Spinal cord (tissue), 10 donors: ENCODE measurements around the gene ALKBH5. TPM values are rescaled to one million over a fixed set of nuclear protein-coding genes. Genes with fewer than 3 reads are reported as not detected.

Experiments used
- DNase-seq, 6 donors: peaks; one replicate each; pipeline versions ENCODE4 v3.0.0 to v3.0.0-alpha.2; 2013 to 2015; ENCODE audit warnings: low spot score in 6 of 6, low read depth in 4 of 6
- H3K27ac ChIP-seq: one replicate; pipeline ENCODE4 v1.5.1; 2013; ENCODE audit warnings: low read depth, low read length, control low read depth
- H3K27me3 ChIP-seq: one replicate; pipeline ENCODE4 v1.6.1; 2013; ENCODE audit warnings: low read length; ENCODE audit not compliant: control insufficient read depth, insufficient read depth
- H3K36me3 ChIP-seq: one replicate; pipeline ENCODE4 v1.6.1; 2013; ENCODE audit warnings: low read length; ENCODE audit not compliant: control insufficient read depth, insufficient read depth
- H3K4me1 ChIP-seq: one replicate; pipeline ENCODE4 v1.6.1; 2013; ENCODE audit warnings: low read length; ENCODE audit not compliant: control insufficient read depth, insufficient read depth
- H3K4me3 ChIP-seq: one replicate; pipeline ENCODE4 v1.5.1; 2013; ENCODE audit warnings: low read depth, low read length, control low read depth
- H3K9me3 ChIP-seq: one replicate; pipeline ENCODE4 v1.6.1; 2013; ENCODE audit warnings: low read length; ENCODE audit not compliant: control insufficient read depth, insufficient read depth
- WGBS: methylation state at CpG from one replicate; pipeline ENCODE4 v1.1.5; 2013; ENCODE audit warnings: missing lambda C conversion rate; ENCODE audit not compliant: insufficient coverage; 5-methylcytosine and 5-hydroxymethylcytosine counted together
- polyA plus RNA-seq, 2 donors: library from polyadenylated mRNA; unstranded; fragments of 120-200 nt; gene quantifications; one replicate each; pipeline ENCODE4 v1.2.1, GENCODE V29; 2013; ENCODE audit not compliant: insufficient read length in 2 of 2
- total RNA-seq, 2 donors: library from RNA; depleted of rRNA in 1 of 2; stranded (reverse); fragments of 120-200 nt in 1 of 2; fragments of >200 nt in 1 of 2; gene quantifications; one replicate each; pipeline versions ENCODE4 v1.2.3 to v1.2.4, GENCODE V29; 2013 to 2014
- donor health status: healthy.

ALKBH5 gene
- total and polyA plus RNA-seq, 4 donors = 70.8 to 79.3 (median 72.8) TPM

GRCh38 chr17:18182110-18182977 lies 1.3 kb upstream of the ALKBH5 start:
- peak overlapping the region; percentile 96 for H3K27ac ChIP-seq
- peaks cover 34% of the 10 kb centered on the region for H3K4me1 ChIP-seq
- H3K9me3 ChIP-seq = no peaks in the 10 kb centered on the region
- peaks cover 7% of the 10 kb centered on the region for H3K36me3 ChIP-seq
- H3K4me3 ChIP-seq = peak overlapping the region; percentile 89
- peak in 1 of 6 donors; percentile 42 for DNase-seq
- no peaks in the 10 kb centered on the region for H3K27me3 ChIP-seq
- WGBS = 22% methylated on average over 23 of the region's 28 CpGs

GRCh38 chr17:18182978-18183333 lies 672 bp upstream of the ALKBH5 start:
- Histone ChIP-seq H3K36me3 (peaks cover 7% of the 10 kb centered on the region), H3K9me3 (no peaks in the 10 kb centered on the region), H3K4me1 (peaks cover 32% of the 10 kb centered on the region), H3K4me3 (peak overlapping the region; percentile 89), H3K27me3 (no peaks in the 10 kb centered on the region), H3K27ac (peak overlapping the region; percentile 96)
- no peak for DNase-seq
- WGBS = under 1% methylated on average over 33 of the region's 33 CpGs

- WGBS = under 1% methylated on average over 92 of the region's 92 CpGs
- H3K9me3 ChIP-seq = no peaks in the 10 kb centered on the region
- peaks cover 21% of the 10 kb centered on the region for H3K36me3 ChIP-seq
- H3K4me3 ChIP-seq = peak overlapping the region; percentile 89
- peak in 2 of 6 donors; percentile 57 to 62 for DNase-seq
- H3K27ac ChIP-seq = peak overlapping the region; percentile 96
- peaks cover 45% of the 10 kb centered on the region for H3K4me1 ChIP-seq
- H3K27me3 ChIP-seq = no peaks in the 10 kb centered on the region
These were observed 759 bp downstream of the ALKBH5 start for GRCh38 chr17:18184143-18185031.

GRCh38 chr17:18185391-18185790 lies 1.8 kb downstream of the ALKBH5 start:
- H3K36me3 ChIP-seq = peaks cover 27% of the 10 kb centered on the region
- DNase-seq = peak in 1 of 6 donors; percentile 43
- H3K4me1 ChIP-seq = peaks cover 50% of the 10 kb centered on the region
- peak overlapping the region; percentile 31 for H3K27ac ChIP-seq
- no peaks in the 10 kb centered on the region for H3K27me3 ChIP-seq
- no peaks in the 10 kb centered on the region for H3K9me3 ChIP-seq
- H3K4me3 ChIP-seq = peak overlapping the region; percentile 89
- WGBS = 6% methylated on average over 2 of the region's 3 CpGs

GRCh38 chr17:18185832-18186626 lies 2.4 kb downstream of the ALKBH5 start:
- 28% methylated on average over 2 of the region's 10 CpGs for WGBS
- no peak for DNase-seq
- Histone ChIP-seq H3K27me3 (no peaks in the 10 kb centered on the region), H3K27ac (peak overlapping the region; percentile 31), H3K9me3 (no peaks in the 10 kb centered on the region), H3K4me1 (peaks cover 55% of the 10 kb centered on the region), H3K4me3 (peak overlapping the region; percentile 89), H3K36me3 (peaks cover 27% of the 10 kb centered on the region)

GRCh38 chr17:18186627-18186982 lies 3.0 kb downstream of the ALKBH5 start:
- DNase-seq = peak in 1 of 6 donors; percentile 57
- H3K4me3 ChIP-seq = peak overlapping the region; percentile 89
- H3K9me3 ChIP-seq = no peaks in the 10 kb centered on the region
- H3K36me3 ChIP-seq = peaks cover 32% of the 10 kb centered on the region
- H3K27ac ChIP-seq = peak overlapping the region; percentile 31
- 13% methylated on average over 1 of the region's 1 CpG for WGBS
- H3K4me1 ChIP-seq = peaks cover 60% of the 10 kb centered on the region
- no peaks in the 10 kb centered on the region for H3K27me3 ChIP-seq

GRCh38 chr17:18187226-18187625 lies 3.6 kb downstream of the ALKBH5 start:
- peak overlapping the region; percentile 89 for H3K4me3 ChIP-seq
- no peaks in the 10 kb centered on the region for H3K27me3 ChIP-seq

GRCh38 chr17:18187821-18188761 lies 4.5 kb downstream of the ALKBH5 start:
- DNase-seq = no peak
- H3K27me3 ChIP-seq = no peaks in the 10 kb centered on the region
- H3K4me3 ChIP-seq = peak overlapping the region; percentile 89
- peaks cover 52% of the 10 kb centered on the region for H3K4me1 ChIP-seq
- 54% methylated on average over 5 of the region's 9 CpGs for WGBS
- no peak overlapping the region for H3K27ac ChIP-seq
- no peaks in the 10 kb centered on the region for H3K9me3 ChIP-seq
- peaks cover 41% of the 10 kb centered on the region for H3K36me3 ChIP-seq

More at GRCh38 chr17:18187226-18187625, 3.6 kb downstream of the ALKBH5 start:
- 0% methylated on average over 1 of the region's 2 CpGs for WGBS
- no peaks in the 10 kb centered on the region for H3K9me3 ChIP-seq
- peaks cover 36% of the 10 kb centered on the region for H3K36me3 ChIP-seq
- peak overlapping the region; percentile 15 for H3K27ac ChIP-seq
- DNase-seq = no peak
- H3K4me1 ChIP-seq = peaks cover 59% of the 10 kb centered on the region
